Panc1 (cell line): ENCODE data around the gene SERP2. TPM values are rescaled to one million over a fixed set of nuclear protein-coding genes. Genes with fewer than 3 reads are reported as not detected.

Experiments used
- ATAC-seq: fragments of 200-7000 bp; cut with Tn5 transposase; 2 replicates; pipeline ENCODE4 v1.9.1; 2020; ENCODE audit warnings: mild to moderate bottlenecking, moderate library complexity
- BruUV-seq: library from RNA; stranded (reverse); fragments of 400-500 nt; replicated peaks from 2 replicates; lab custom pipeline; 2021; lab: Mats Ljungman, UMichigan
- CTCF ChIA-PET: fragments of 300-600 bp; sonication (Branson Sonifier 250); formaldehyde crosslinking; loops from one replicate; lab custom pipeline; 2022; ENCODE audit warnings: antibody characterized with exemption; lab: Charles Lee
- POLR2A ChIA-PET: fragments of 300-600 bp; sonication (Branson Sonifier 250); formaldehyde crosslinking; loops from one replicate; lab custom pipeline; 2022; ENCODE audit warnings: antibody characterized with exemption; lab: Charles Lee
- DNase-seq: peaks from one replicate; pipeline ENCODE4 v3.0.0-alpha.2; 2010; ENCODE audit warnings: low read depth, low spot score
- H3K27ac ChIP-seq: 2 replicates; pipeline ENCODE4 v1.5.1; 2011; ENCODE audit warnings: mild to moderate bottlenecking, low read length, inconsistent platforms
- H3K27me3 ChIP-seq: fragments of 200-500 bp; sonication (Bioruptor generic); 2 replicates; pipeline ENCODE4 v1.6.0; 2014; ENCODE audit warnings: low read length, inconsistent platforms; ENCODE audit not compliant: control insufficient read depth, insufficient read depth
- H3K36me3 ChIP-seq: fragments of 200-500 bp; sonication (Bioruptor generic); 2 replicates; pipeline ENCODE4 v1.5.1; 2014; ENCODE audit warnings: inconsistent platforms, mild to moderate bottlenecking, low read length, moderate library complexity; ENCODE audit not compliant: control insufficient read depth, insufficient read depth
- H3K4me1 ChIP-seq: 2 replicates; pipeline ENCODE4 v1.5.1; 2011; ENCODE audit warnings: inconsistent platforms, mild to moderate bottlenecking, low read length, moderate library complexity; ENCODE audit not compliant: control insufficient read depth, insufficient read depth
- H3K4me3 ChIP-seq, 2 experiments: 2 replicates each; pipeline ENCODE4 v1.5.1; 2011 to 2012; ENCODE audit warnings: low read depth in 2 of 2, low read length in 2 of 2, mild to moderate bottlenecking in 2 of 2, inconsistent platforms in 1 of 2, moderate library complexity in 1 of 2
- H3K9me3 ChIP-seq: fragments of 200-500 bp; sonication (Bioruptor generic); 2 replicates; pipeline ENCODE4 v1.5.1; 2014; ENCODE audit warnings: low read depth, mild to moderate bottlenecking, inconsistent platforms, low read length, moderate library complexity; ENCODE audit not compliant: control insufficient read depth, insufficient read depth
- CTCF ChIP-seq: fragments of 450-650 bp; IDR thresholded peaks from 2 replicates; pipeline ENCODE4 v1.5.1; 2017; ENCODE audit warnings: mild to moderate bottlenecking
- POLR2AphosphoS5 ChIP-seq: IDR thresholded peaks from 2 replicates; pipeline ENCODE4 v1.6.1; 2012; ENCODE audit warnings: mild to moderate bottlenecking, low read depth, low read length, moderate library complexity
- REST ChIP-seq, 2 experiments: IDR thresholded peaks; 2 replicates each; pipeline ENCODE4 v1.6.1; 2011 to 2012; ENCODE audit warnings: low read depth in 2 of 2, control low read depth in 1 of 2, low read length in 1 of 2, mild to moderate bottlenecking in 1 of 2, moderate library complexity in 1 of 2; ENCODE audit not compliant: insufficient read depth in 1 of 2
- SIN3A ChIP-seq: IDR thresholded peaks from 2 replicates; pipeline ENCODE4 v1.6.1; 2012; ENCODE audit warnings: low read depth, mild to moderate bottlenecking, low read length, moderate library complexity, borderline replicate concordance; ENCODE audit not compliant: insufficient read depth
- TCF7L2 ChIP-seq: IDR thresholded peaks from 2 replicates; pipeline ENCODE4 v1.6.1; 2011; ENCODE audit warnings: mild to moderate bottlenecking, low read depth, low read length, inconsistent platforms
- in situ Hi-C: cut with HindIII; loops from 2 replicates; pipeline ENCODE4 v1.10.0; 2016; ENCODE audit warnings: low sequenced_read_pairs, low pct_unique_long_range_greater_than_20kb
- intact Hi-C: fragments of 100-400 bp; cut with micrococcal nuclease; formaldehyde crosslinking; loops from one replicate; pipeline ENCODE4 v1.10.0; 2022; ENCODE audit not compliant: unreplicated experiment
- total RNA-seq: library from RNA; stranded (reverse); gene quantifications from one replicate; pipeline ENCODE4 v1.2.1, GENCODE V29; 2021; ENCODE audit not compliant: unreplicated experiment

SERP2 gene
- total RNA-seq, 1 experiment from 2014 or later, result 0.18 TPM

DNA sequence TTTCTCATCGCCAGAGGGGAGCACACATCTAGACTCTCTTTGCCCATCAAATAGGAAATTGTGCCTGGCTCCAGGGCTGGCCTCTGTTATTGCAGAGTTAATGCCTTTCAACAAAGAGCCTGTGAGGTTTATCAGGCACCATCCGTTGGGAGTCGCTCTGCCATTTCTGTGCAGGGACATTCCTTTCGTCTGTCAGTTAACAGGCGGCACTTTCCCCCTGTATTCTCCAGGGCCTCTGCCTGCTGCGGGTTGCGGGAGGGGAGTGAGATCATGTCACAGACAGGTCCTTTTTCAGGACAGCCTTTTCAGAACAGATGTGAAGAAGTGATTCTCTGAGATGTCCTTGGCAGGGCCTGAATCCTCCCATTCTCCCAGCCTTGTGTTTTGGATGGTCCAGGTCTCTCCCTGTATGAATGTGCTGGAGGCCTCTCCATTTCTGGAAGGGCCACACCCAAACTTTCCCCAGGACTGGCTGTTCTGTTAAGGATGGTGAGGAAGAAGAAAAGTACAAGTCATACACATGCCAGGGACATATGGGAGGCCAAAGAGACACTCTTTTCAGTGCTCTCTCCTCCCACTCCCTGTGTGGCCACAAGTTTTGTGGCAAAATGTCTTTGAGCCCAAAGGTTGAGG, 14.9 kb downstream of the SERP2 start:
- POLR2A ChIA-PET, result no interaction called here
- Histone ChIP-seq H3K4me3 (no peak overlapping the region), H3K9me3 (no peaks in the 10 kb centered on the region), H3K36me3 (no peaks in the 10 kb centered on the region), H3K27me3 (no peaks in the 10 kb centered on the region), H3K27ac (no peak overlapping the region), H3K4me1 (no peaks in the 10 kb centered on the region)
- CTCF ChIA-PET, result no interaction called here
- DNase-seq, result no peak
- intact Hi-C loops (no loop called here), in situ Hi-C loops (no loop called here)
- no TSS peak for BruUV-seq
- no peak for TF ChIP-seq POLR2AphosphoS5
- TF ChIP-seq SIN3A, result no peak
- TF ChIP-seq TCF7L2, result no peak
- TF ChIP-seq CTCF, result no peak
- no peak for TF ChIP-seq REST (IDR thresholded peaks at IDR 0.05; ENCODE audit: insufficient read depth in 1 of 2, low read depth in 2 of 2, low read length in 1 of 2)
- no peak for ATAC-seq

DNA sequence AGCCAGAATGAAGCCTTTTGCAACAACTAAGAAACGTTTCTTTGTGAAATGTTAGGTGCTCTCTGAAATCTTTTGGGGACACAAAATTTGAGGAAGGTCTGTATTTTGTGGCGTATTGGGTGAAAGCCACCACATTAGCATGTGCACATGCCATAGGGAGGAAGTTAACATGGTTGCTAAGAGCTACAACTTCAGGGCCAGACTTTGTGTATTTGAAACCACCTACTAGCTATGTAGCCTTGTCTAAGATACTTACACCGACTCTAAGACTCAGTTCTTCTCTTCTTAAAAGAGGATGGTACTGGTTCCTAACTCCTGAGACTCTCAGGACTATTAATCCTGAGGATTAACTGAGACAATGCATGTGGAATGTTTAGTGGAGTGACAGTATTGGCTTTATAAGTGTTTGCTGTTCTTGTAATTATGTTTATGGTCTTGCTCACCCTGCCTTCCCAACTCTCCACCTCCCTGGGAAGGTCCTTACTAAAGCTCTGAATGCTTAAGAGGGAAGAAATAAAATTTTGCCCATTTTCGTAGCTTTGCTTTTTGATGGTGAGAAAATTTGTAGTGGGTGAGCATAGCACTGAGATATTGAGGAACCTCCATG, 15.5 kb downstream of the SERP2 start:
- TF ChIP-seq SIN3A (no peak), CTCF (no peak), REST (IDR thresholded peaks at IDR 0.05; ENCODE audit: insufficient read depth in 1 of 2, low read depth in 2 of 2, low read length in 1 of 2) (no peak), POLR2AphosphoS5 (no peak), TCF7L2 (no peak)
- no peak for ATAC-seq

More for the DNA sequence above, 15.5 kb downstream of the SERP2 start:
- Histone ChIP-seq H3K27ac (no peak overlapping the region), H3K27me3 (no peaks in the 10 kb centered on the region), H3K9me3 (no peaks in the 10 kb centered on the region), H3K4me1 (no peaks in the 10 kb centered on the region), H3K36me3 (no peaks in the 10 kb centered on the region), H3K4me3 (no peak overlapping the region)
- no TSS peak for BruUV-seq
- intact Hi-C loops, result no loop called here
- in situ Hi-C loops, result no loop called here
- ChIA-PET POLR2A (no interaction called here), CTCF (no interaction called here)
- DNase-seq, result no peak
